GM12892 (cell line): ENCODE data around the gene RBM20.

Experiments
- DNase-seq: peaks from one replicate; pipeline ENCODE4 v3.0.0; 2011; ENCODE audit not compliant: insufficient read length
- FAIRE-seq: peaks from 2 replicates; lab custom pipeline; 2011; peaks lifted over from hg19 to GRCh38; lab: Jason Lieb, UNC
- POLR2A ChIP-seq: IDR thresholded peaks from 2 replicates; pipeline ENCODE4 v1.6.1; 2011; ENCODE audit warnings: low read depth, low read length, control low read depth
- POLR2AphosphoS5 ChIP-seq: IDR thresholded peaks from 2 replicates; pipeline ENCODE4 v1.6.1; 2011; ENCODE audit warnings: low read depth, low read length, control low read depth
- TAF1 ChIP-seq: IDR thresholded peaks from 2 replicates; pipeline ENCODE4 v1.6.1; 2011; ENCODE audit warnings: low read depth, mild to moderate bottlenecking, control low read depth, low read length, borderline replicate concordance

RBM20 gene

DNA sequence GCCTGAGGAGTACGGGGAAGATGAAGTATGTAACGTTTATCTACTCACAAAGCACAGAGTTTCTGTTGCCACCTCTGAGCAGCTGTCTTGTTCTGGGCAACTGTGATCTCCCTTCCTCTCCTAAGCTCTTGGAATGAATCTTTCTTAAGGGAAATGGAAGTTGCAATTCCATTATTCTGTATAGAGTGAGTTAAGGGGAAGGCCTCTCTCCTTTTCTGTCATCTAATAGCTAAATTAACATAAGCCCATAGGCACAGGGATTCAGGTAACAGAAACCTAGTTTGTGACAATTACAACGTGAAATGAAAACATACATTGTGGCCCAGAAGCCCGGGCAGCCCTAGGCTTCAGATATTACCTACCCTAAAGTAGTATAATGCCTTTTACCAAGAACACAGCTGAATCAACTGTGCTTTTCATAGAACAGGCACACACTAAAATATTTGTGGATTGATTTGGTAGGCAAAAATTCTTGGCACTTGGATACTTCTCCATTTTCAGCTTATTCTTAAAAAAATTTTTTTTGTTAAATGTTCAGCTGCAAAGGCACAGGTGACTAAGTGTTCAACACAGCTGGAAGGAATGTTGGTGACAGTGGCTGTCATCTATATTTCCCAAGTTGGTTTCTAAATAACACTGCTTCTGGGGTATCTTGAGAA is 223.8 kb downstream of the RBM20 start:
- no peak for DNase-seq
- FAIRE-seq: peak; percentile 56
- TF ChIP-seq POLR2AphosphoS5 (no peak), POLR2A (no peak), TAF1 (no peak)

DNA sequence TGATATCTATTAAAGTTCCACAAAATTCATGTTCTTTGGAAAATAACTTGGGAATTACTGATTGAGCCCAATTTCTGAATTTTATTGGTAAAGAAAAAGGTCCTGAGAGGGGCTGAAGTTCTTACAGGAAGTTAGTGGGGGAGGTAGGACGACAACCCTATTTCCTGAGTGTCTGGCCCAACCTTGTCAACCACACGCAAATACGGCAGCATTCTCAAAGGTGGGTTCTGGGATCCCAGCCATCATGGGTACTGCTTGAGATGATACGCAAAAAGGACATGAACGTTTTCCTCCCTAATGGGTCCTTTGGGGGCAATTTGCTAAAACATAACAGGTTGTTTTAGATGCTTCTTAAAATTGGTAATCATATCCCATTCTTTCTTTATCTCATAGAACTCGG is 224.8 kb downstream of the RBM20 start:
- no peak for DNase-seq
- FAIRE-seq: peak; percentile 87
- TF ChIP-seq POLR2A (no peak; the same call in 1 of the 2 replicates), POLR2AphosphoS5 (0 out of 2 replicates have a peak, but pooled peaks have one; percentile 42)

DNA sequence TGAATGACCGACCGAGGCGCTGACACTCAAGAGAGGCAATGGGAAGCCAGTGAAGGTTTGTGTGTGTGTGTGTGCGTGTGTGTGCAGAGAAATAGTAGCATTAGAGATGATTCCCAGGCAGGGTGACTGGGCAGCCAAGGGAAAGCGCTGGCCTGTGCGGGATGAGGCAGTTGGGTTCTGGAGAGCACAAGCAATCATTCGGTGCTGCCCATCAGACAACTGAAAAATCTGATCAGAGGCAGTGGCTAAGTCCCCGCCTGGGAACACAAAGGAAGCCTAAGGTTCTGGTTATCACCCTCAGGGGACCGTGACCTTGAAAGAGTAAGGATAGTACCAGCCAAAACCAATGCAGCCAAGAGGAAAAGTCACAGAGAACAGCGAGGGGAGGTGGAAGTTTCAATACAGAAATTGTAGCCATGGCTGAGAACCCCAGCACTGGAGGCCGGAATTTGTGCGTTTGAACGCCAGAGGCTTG is 226.7 kb downstream of the RBM20 start:
- TF ChIP-seq TAF1 (no peak), POLR2AphosphoS5 (peak; percentile 31; the same call in 1 of the 2 replicates)
- no peak for FAIRE-seq
- no peak for DNase-seq

DNA sequence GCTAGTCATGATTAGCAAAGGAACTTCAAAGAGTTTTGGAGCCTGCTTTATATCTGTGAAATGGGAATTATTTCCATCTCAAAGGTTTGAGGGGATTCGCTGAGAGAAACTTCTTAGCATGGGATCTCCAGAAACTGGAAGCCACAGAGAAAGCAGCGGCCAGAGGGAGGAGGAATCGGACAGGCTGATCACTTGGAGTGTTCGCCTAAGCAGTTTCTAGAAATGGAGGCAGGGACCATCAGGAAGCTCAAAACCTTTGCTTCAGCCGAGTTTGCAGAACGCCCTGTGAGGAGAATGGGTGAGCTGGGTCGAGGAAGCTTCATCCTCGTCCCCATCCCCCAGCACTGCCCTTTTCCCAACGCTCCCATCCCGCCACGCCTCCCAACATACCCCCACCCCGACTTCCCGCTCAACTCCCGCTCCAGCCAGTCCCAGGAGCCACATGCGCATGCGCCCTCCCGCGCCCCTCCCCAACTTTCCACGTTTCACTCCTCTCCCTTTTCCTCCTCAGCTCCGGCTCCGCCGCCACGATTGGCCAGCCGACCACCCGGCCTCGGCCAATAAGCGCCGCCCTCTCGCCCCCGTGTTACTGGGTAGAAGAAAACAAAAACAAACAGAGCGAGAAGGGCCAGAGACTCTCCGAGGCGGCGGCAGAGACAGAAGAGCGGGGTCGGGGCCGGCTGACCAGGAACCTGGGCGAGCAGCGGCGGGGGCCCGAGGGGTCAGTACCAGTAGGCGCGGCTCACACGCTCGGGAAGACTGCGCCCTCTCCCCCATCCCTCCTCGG is 227.4 kb downstream of the RBM20 start, which contains the start of gene PDCD4:
TSS of gene PDCD4 (plus strand) at position 631 of the 787 bp plus-strand sequence. CDS start 4,100 bp downstream, outside the sequence.
- FAIRE-seq: peak; percentile 94
- DNase-seq: peak; percentile 56
- TF ChIP-seq POLR2AphosphoS5 (peak; percentile 67; the same call in 1 of the 2 replicates), POLR2A (peak; percentile 79), TAF1 (0 out of 2 replicates have a peak, but pooled peaks have one; percentile 24)

DNA sequence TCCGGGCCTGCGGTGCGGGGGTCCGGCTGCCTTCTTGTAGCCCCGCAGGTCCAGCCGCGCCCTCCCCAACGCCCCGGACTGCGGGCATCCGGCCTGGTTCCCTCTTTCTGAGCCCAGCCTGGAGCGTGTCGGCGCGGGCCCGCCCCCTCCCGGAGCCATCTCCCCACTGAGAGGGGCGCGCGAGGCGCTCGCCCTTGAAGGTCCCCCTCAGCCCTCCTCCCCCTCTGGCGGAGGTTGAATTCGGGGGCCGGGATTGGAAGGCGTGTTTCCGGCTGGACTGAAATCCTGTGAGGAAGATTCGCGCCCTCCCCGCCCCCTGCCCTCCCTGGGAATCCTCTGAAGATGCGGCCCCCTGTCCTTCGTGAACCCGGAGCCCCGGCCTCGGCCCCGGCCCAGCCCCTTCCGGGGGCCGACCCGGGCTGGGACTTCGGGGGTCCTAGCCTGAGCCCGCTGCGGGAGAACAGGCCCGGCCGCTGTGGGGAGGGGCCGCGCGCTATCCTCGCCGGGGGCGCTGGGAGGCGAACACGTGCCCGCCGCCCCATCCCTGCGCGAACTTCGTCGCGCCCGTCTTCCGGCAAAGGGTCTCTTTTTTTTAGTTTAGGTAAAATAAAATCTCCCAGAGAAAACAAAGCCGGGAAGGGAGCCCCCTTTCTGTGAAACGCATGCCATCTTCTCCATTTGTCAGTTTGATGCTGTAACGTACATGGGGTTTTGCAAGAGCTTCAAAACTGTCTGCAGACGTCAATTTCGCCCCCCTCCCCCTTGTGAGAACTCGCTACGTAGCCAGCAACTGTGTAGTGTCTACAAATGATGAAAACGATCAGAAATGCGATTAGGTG is 228.2 kb downstream of the RBM20 start:
- DNase-seq (no peak), FAIRE-seq (peak; percentile 77)
- TF ChIP-seq POLR2AphosphoS5 (0 out of 2 replicates have a peak, but pooled peaks have one; percentile 23), TAF1 (no peak), POLR2A (peak; percentile 37; the same call in 1 of the 2 replicates)

DNA sequence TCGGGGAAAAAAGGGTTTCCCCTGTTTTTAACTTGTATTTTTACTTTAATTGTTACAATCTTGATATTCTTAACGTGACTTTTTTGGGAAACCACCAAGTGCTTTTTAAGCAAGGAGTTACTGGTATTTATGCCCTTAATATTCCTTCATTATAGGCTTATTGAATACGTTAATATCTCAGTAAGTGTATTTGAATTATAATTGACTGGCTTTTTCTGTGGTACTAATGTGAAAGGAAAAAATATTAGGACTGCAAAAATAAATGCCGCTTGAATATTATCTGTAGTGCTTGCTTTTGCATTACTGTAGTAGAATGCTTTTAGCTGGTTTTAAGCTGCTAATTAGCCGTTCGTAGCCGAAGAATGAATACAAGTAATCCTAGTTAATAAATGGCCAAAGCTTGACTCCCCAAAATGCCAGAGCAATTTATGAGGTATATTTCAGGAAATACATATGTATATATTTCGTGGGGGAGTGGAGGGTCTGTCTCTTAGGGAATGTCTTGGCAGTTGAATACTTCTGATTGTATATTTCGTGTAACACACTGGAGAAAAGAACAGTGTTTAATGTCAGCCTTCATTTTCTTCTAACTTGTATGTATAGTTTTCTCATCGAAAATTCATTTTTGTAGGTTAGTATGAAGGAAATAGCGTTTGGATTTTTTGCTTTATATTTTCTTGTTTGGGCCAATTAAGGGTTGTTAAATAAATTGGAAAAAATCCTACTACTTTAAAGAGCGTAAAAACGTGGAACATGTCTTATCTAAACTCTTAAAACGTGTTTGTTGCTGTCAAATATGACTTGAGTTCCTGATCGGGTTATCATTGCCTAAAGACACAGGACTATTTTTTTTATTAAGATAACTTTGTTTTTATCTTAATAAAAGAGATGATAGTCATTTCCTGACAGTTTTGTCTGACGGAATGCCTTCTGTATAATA is 229.1 kb downstream of the RBM20 start:
- DNase-seq: no peak
- TF ChIP-seq POLR2A (no peak), TAF1 (no peak), POLR2AphosphoS5 (no peak)
- FAIRE-seq: peak; percentile 84

DNA sequence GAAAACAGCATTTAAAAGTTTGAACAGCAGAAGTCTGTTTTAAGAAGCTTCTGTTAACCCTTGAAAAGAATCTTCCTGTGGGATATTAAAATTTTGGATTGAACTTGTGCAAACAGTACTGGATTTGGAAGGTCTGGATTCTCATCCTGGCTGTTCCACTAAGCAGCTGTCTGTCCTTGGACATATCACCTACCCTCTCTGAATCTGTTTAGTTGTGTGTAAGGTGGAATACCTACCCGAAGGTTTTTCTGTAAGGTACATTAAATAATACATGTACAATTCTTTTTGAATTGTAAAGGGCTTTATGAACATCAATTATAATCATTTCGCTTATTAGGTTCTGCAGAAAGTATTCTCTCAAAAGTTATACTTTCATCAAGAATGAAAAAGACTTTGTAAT is 229.8 kb downstream of the RBM20 start:
- FAIRE-seq: no peak
- no peak for TF ChIP-seq TAF1
- TF ChIP-seq POLR2AphosphoS5: no peak
- no peak for TF ChIP-seq POLR2A
- no peak for DNase-seq

DNA sequence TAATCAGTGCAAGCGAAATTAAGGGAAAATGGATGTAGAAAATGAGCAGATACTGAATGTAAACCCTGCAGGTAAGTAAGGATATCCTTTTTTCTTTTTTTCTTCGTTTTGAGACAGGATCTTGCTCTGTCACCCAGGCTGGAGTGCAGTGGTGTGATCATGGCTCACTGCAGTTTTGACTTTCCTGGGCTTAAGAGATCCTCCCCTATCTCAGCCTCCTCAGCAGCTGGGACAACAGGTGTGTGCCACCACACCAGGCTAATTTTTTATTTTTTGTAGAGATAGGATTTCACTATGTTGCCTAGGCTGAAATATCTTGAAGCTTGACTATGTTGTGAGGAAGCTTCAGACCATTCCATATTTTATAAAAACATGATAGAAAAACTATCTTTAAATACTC is 231.9 kb downstream of the RBM20 start:
- DNase-seq: no peak
- FAIRE-seq: no peak
- TF ChIP-seq TAF1: no peak
- TF ChIP-seq POLR2AphosphoS5: no peak
- TF ChIP-seq POLR2A: no peak

DNA sequence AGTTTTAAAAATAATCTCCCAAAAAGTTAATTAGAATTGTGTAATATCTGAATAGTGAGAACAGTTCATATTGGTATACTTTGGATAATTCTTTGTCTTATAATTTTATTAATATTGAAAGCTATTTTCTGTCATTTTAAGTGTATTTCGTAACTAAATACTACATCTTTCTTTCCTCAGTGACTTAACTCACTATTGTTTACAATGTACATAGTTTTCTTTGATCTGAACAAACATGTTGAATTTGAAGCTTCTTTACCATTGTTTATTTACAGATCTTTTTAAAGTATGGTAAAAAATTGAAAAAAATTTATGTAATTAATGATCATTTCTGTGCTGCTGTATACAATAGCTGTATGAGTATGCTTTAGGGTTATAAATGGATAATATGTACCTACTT is 232.7 kb downstream of the RBM20 start:
- FAIRE-seq (no peak), DNase-seq (no peak)
- TF ChIP-seq POLR2A: no peak
- TF ChIP-seq POLR2AphosphoS5: no peak

DNA sequence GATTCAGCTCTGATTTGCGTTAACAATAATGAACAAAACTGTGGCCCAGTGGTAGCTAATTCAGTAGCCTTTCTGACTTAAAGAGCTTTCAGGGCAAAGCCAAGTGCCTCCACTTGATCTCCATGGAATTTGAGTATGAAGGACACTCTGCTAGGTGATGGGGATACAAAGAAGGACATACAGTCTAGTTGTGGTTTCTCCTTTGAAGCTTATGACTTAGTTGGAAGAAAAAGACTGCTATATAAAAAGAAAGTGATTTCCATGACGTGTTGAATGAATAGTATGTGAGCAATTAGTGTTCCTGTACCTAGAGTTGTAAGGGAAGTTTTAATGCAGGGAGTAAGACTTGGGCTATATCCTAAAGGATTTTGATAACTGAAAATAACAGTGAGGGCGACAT is 235.9 kb downstream of the RBM20 start:
- no peak for DNase-seq
- no peak for TF ChIP-seq TAF1
- TF ChIP-seq POLR2A: no peak
- TF ChIP-seq POLR2AphosphoS5: no peak
- no peak for FAIRE-seq
